GM10266 (cell line): ENCODE data around the gene SMC6.

Experiments used
- DNase-seq: peaks from one replicate; pipeline ENCODE4 v3.0.0; 2012; ENCODE audit errors: extremely low spot score
- CTCF ChIP-seq: IDR thresholded peaks from 2 replicates; pipeline ENCODE4 v1.5.1; 2012; ENCODE audit warnings: mild to moderate bottlenecking, low read depth; ENCODE audit not compliant: control insufficient read depth, insufficient read depth; ENCODE audit errors: missing control alignments

Gene SMC6

GRCh38 chr2:17657759-17658158 lies 95.9 kb downstream of the SMC6 start:
- no peak for DNase-seq
- no peak for TF ChIP-seq CTCF

- no peak for TF ChIP-seq CTCF
- no peak for DNase-seq
These were observed 100.8 kb downstream of the SMC6 start for GRCh38 chr2:17652681-17653394.

GRCh38 chr2:17649026-17649425 lies 104.6 kb downstream of the SMC6 start:
- DNase-seq: no peak
- no peak for TF ChIP-seq CTCF

- no peak for TF ChIP-seq CTCF
These were observed 105.0 kb downstream of the SMC6 start for GRCh38 chr2:17648581-17648980.

GRCh38 chr2:17646838-17647701 lies 106.5 kb downstream of the SMC6 start:
- no peak for TF ChIP-seq CTCF
- DNase-seq: no peak

More at GRCh38 chr2:17648581-17648980, 105.0 kb downstream of the SMC6 start:
- DNase-seq: no peak

GRCh38 chr2:17646081-17646554 lies 107.5 kb downstream of the SMC6 start:
- peak; percentile 57 for DNase-seq
- TF ChIP-seq CTCF: peak; percentile 88
